Measurements from ENCODE around the gene TBX1. TPM values are rescaled to one million over a fixed set of nuclear protein-coding genes. Genes with fewer than 3 reads are reported as not detected.

Gene TBX1
- polyA plus RNA-seq, 1 donor from 2014 or later, result not detected

DNA sequence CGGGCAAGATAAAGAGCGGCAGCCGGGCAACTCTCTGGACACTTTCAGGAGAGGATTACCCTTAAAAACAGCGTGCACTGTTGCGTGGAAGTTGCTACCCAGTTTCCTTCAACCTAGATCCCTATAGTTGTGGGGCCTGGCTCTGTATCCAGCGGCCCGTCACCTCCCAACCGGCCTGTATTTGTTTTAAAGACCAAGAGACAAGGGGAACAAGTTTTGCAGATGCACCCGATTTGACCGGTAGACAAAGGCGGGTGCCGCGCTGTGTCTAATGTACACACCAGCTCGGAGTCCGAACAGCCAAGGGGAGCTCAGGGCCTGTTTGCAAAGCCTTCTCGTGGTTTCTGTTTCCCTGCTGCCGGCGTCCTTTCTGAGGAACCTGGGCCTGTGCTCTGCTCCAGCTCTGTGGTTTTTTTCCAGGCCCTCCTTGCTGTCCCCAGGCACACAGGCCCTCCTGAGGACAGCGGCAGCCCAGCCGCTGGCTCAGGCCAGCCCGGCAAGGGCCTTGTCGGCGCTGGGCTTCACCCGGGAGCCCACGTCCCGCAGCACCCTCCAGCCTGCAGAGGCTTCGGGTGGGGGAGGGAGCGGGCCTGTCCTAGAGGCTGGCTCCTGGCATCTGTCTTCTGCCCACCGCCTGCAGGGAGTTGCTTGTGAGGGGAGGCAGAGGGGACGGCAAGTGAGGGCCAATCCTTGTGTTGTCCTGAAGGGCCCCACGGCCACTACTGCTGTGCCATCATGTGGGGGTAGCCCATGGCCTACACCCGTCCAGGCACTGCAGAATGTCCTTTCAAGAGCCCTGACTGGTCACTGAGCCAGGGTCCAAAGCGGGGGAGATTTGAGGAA lies 1.4 kb downstream of the TBX1 start:
- H3K9ac ChIP-seq (ENCODE audit: low read length), result no peak overlapping the region
- H3F3A ChIP-seq (ENCODE audit: insufficient read depth, low read length, poor library complexity, severe bottlenecking), result no peaks in the 10 kb centered on the region
- H3K79me2 ChIP-seq (replicated peaks; ENCODE audit: insufficient read depth, low read length), result no peaks in the 10 kb centered on the region
- no peak overlapping the region for H3K27ac ChIP-seq (ENCODE audit: low read length)
- no peaks in the 10 kb centered on the region for H3K9me2 ChIP-seq (ENCODE audit: insufficient read depth, low read length)
- no peak overlapping the region for H3K4me2 ChIP-seq (ENCODE audit: low read length)
- no peaks in the 10 kb centered on the region for H4K20me1 ChIP-seq (ENCODE audit: insufficient read depth)
- H3K36me3 ChIP-seq (ENCODE audit: insufficient read depth, low read length), result no peaks in the 10 kb centered on the region
- H3K4me3 ChIP-seq (ENCODE audit: low read length), result no peak overlapping the region
- peaks cover 90% of the 10 kb centered on the region for H3K27me3 ChIP-seq (ENCODE audit: insufficient read depth, low read depth, low read length)
- H3K9me3 ChIP-seq (ENCODE audit: low read length), result no peaks in the 10 kb centered on the region
- TF ChIP-seq, protein P1, sequence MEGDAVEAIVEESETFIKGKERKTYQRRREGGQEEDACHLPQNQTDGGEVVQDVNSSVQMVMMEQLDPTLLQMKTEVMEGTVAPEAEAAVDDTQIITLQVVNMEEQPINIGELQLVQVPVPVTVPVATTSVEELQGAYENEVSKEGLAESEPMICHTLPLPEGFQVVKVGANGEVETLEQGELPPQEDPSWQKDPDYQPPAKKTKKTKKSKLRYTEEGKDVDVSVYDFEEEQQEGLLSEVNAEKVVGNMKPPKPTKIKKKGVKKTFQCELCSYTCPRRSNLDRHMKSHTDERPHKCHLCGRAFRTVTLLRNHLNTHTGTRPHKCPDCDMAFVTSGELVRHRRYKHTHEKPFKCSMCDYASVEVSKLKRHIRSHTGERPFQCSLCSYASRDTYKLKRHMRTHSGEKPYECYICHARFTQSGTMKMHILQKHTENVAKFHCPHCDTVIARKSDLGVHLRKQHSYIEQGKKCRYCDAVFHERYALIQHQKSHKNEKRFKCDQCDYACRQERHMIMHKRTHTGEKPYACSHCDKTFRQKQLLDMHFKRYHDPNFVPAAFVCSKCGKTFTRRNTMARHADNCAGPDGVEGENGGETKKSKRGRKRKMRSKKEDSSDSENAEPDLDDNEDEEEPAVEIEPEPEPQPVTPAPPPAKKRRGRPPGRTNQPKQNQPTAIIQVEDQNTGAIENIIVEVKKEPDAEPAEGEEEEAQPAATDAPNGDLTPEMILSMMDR (IDR thresholded peaks at IDR 0.05; ENCODE audit: poor library complexity, severe bottlenecking), result no peak
- TF ChIP-seq RAD21 (conservative IDR thresholded peaks at IDR 0.05) (no peak), MXI1 (conservative IDR thresholded peaks at IDR 0.05; ENCODE audit: poor library complexity, severe bottlenecking) (no peak), EP300 (conservative IDR thresholded peaks at IDR 0.05; ENCODE audit: poor library complexity, severe bottlenecking) (no peak), TAF1 (IDR thresholded peaks at IDR 0.05; ENCODE audit: low read depth) (no peak), EZH2 (IDR thresholded peaks at IDR 0.05; ENCODE audit: borderline replicate concordance, insufficient read depth, low read length, poor library complexity, severe bottlenecking) (peak; percentile 85), SMC3 (conservative IDR thresholded peaks at IDR 0.05; ENCODE audit: poor library complexity) (no peak), POLR2AphosphoS5 (IDR thresholded peaks at IDR 0.05) (no peak)
- H2AFZ ChIP-seq (ENCODE audit: low read depth, low read length), result no peak overlapping the region

DNA sequence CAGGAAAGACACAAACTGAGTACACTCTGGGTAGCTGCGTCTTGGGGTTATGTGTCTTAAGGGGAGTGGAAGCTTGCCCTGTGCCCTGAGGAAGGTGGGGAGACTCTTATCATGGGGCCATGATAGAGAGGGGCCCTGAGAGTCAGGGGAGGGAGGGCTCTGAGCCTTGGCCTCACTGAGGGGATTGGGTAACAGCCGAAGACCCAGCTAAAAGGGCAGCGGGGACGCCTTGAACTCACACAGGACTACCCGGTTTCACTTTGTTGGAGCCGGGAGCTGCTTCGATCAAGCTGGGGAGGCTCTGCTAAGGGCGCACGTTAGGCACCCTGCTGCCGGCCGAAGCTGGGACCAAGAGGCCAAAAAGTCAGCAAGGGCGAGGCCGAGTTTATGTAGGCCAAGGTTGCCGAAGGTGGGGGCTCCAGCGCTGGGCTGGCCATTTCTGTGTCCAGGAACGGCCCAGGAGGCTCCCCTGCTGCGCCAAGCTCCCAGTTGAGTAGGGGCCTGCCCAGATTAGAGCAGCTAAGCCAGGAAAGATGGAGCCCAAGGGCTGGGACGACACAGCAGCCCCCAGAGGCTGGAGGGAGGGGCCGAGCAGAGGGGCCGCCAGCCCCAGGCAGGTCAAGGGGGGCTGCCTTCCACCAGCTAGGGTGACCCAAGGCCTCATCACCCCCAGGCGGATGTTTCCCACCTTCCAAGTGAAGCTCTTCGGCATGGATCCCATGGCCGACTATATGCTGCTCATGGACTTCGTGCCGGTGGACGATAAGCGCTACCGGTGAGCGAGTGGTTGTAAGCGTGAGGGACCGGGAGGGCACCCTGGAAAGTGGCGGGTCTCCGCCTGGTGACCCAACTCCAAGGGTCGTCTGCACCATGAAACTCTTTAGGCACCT lies 2.2 kb downstream of the TBX1 start:
- H3K4me2 ChIP-seq (ENCODE audit: low read length), result no peak overlapping the region
- TF ChIP-seq TAF1 (IDR thresholded peaks at IDR 0.05; ENCODE audit: low read depth) (no peak), SMC3 (conservative IDR thresholded peaks at IDR 0.05; ENCODE audit: poor library complexity) (no peak), POLR2AphosphoS5 (IDR thresholded peaks at IDR 0.05) (no peak), EP300 (conservative IDR thresholded peaks at IDR 0.05; ENCODE audit: poor library complexity, severe bottlenecking) (no peak), RAD21 (conservative IDR thresholded peaks at IDR 0.05) (no peak), MXI1 (conservative IDR thresholded peaks at IDR 0.05; ENCODE audit: poor library complexity, severe bottlenecking) (no peak), EZH2 (IDR thresholded peaks at IDR 0.05; ENCODE audit: borderline replicate concordance, insufficient read depth, low read length, poor library complexity, severe bottlenecking) (no peak)
- TF ChIP-seq, protein P1 (IDR thresholded peaks at IDR 0.05; ENCODE audit: poor library complexity, severe bottlenecking), result no peak
- TF ChIP-seq, protein P2, sequence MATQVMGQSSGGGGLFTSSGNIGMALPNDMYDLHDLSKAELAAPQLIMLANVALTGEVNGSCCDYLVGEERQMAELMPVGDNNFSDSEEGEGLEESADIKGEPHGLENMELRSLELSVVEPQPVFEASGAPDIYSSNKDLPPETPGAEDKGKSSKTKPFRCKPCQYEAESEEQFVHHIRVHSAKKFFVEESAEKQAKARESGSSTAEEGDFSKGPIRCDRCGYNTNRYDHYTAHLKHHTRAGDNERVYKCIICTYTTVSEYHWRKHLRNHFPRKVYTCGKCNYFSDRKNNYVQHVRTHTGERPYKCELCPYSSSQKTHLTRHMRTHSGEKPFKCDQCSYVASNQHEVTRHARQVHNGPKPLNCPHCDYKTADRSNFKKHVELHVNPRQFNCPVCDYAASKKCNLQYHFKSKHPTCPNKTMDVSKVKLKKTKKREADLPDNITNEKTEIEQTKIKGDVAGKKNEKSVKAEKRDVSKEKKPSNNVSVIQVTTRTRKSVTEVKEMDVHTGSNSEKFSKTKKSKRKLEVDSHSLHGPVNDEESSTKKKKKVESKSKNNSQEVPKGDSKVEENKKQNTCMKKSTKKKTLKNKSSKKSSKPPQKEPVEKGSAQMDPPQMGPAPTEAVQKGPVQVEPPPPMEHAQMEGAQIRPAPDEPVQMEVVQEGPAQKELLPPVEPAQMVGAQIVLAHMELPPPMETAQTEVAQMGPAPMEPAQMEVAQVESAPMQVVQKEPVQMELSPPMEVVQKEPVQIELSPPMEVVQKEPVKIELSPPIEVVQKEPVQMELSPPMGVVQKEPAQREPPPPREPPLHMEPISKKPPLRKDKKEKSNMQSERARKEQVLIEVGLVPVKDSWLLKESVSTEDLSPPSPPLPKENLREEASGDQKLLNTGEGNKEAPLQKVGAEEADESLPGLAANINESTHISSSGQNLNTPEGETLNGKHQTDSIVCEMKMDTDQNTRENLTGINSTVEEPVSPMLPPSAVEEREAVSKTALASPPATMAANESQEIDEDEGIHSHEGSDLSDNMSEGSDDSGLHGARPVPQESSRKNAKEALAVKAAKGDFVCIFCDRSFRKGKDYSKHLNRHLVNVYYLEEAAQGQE (IDR thresholded peaks at IDR 0.05; ENCODE audit: borderline replicate concordance), result no peak

More for the DNA sequence above, 2.2 kb downstream of the TBX1 start:
- Histone ChIP-seq H4K20me1 (ENCODE audit: insufficient read depth) (no peaks in the 10 kb centered on the region), H2AFZ (ENCODE audit: low read depth, low read length) (no peak overlapping the region), H3K4me3 (ENCODE audit: low read length) (no peak overlapping the region), H3K27me3 (ENCODE audit: insufficient read depth, low read depth, low read length) (peaks cover 90% of the 10 kb centered on the region), H3F3A (ENCODE audit: insufficient read depth, low read length, poor library complexity, severe bottlenecking) (no peaks in the 10 kb centered on the region), H3K79me2 (replicated peaks; ENCODE audit: insufficient read depth, low read length) (no peaks in the 10 kb centered on the region), H3K36me3 (ENCODE audit: insufficient read depth, low read length) (no peaks in the 10 kb centered on the region), H3K9me3 (ENCODE audit: low read length) (no peaks in the 10 kb centered on the region), H3K9me2 (ENCODE audit: insufficient read depth, low read length) (no peaks in the 10 kb centered on the region), H3K9ac (ENCODE audit: low read length) (no peak overlapping the region), H3K27ac (ENCODE audit: low read length) (no peak overlapping the region)

Data from neural cell (in vitro differentiated cells).